GM18520 (cell line): ENCODE results near the gene NLRP1.
"Not testable (repeated sequence)": the region's sequence is repeated elsewhere in the genome, so short reads cannot be mapped to it uniquely, and the experiment has no call there.

Experiments
- ATAC-seq: cut with Tn5 transposase; IDR thresholded peaks from one replicate; pipeline ENCODE4 v1.9.1; 2021; ENCODE audit not compliant: unreplicated experiment

NLRP1 gene

GRCh38 chr17:5587438-5588032 lies 3.2 kb upstream of the NLRP1 start:
- no peak for ATAC-seq

- ATAC-seq, result no peak
Observed at GRCh38 chr17:5585836-5586521, 1.7 kb upstream of the NLRP1 start.

GRCh38 chr17:5585287-5585794 lies 1.0 kb upstream of the NLRP1 start:
- ATAC-seq, result no peak

- ATAC-seq, result no peak
Observed at GRCh38 chr17:5583426-5584382, 605 bp downstream of the NLRP1 start.

- ATAC-seq, result no peak
Observed at GRCh38 chr17:5582209-5583185, 1.8 kb downstream of the NLRP1 start.

GRCh38 chr17:5581655-5582054 lies 2.7 kb downstream of the NLRP1 start:
- no peak for ATAC-seq

GRCh38 chr17:5580969-5581368 lies 3.3 kb downstream of the NLRP1 start:
- no peak for ATAC-seq

GRCh38 chr17:5580367-5580766 lies 3.9 kb downstream of the NLRP1 start:
- no peak for ATAC-seq

- ATAC-seq, result not testable (repeated sequence)
Observed at GRCh38 chr17:5578768-5579167, 5.5 kb downstream of the NLRP1 start.

- ATAC-seq, result not testable (repeated sequence)
Observed at GRCh38 chr17:5573017-5573416, 11.3 kb downstream of the NLRP1 start.

GRCh38 chr17:5571281-5571680 lies 13.0 kb downstream of the NLRP1 start:
- ATAC-seq, result no peak

- ATAC-seq, result no peak
Observed at GRCh38 chr17:5565808-5566207, 18.5 kb downstream of the NLRP1 start.

- no peak for ATAC-seq
Observed at GRCh38 chr17:5563456-5563855, 20.9 kb downstream of the NLRP1 start.

GRCh38 chr17:5562661-5563360 lies 21.5 kb downstream of the NLRP1 start:
- no peak for ATAC-seq

GRCh38 chr17:5561736-5562571 lies 22.4 kb downstream of the NLRP1 start:
- no peak for ATAC-seq

GRCh38 chr17:5560361-5560988 lies 23.8 kb downstream of the NLRP1 start:
- no peak for ATAC-seq

GRCh38 chr17:5558815-5559785 lies 25.2 kb downstream of the NLRP1 start:
- no peak for ATAC-seq
